Vagina (tissue), 2 donors: ENCODE results near the gene SOWAHA.

ENCODE experiments used
- POLR2A ChIP-seq, 2 donors: fragments of 450-650 bp; IDR thresholded peaks; one replicate each; pipeline ENCODE4 v1.6.1; 2017; ENCODE audit warnings: antibody characterized with exemption in 2 of 2, mild to moderate bottlenecking in 2 of 2, moderate library complexity in 2 of 2
- POLR2AphosphoS5 ChIP-seq, 2 donors: sonication (generic); formaldehyde crosslinking; IDR thresholded peaks; one replicate each; pipeline ENCODE4 v1.9.0; 2017; ENCODE audit warnings: antibody characterized with exemption in 2 of 2, mild to moderate bottlenecking in 2 of 2, low read depth in 1 of 2; ENCODE audit not compliant: insufficient read depth in 1 of 2
- TF ChIP-seq, protein P1 (sequence below), 3 experiments: fragments of 450-650 bp in 2 of 3; fragments of 200-600 bp in 1 of 3; sonication (generic) in 1 of 3; IDR thresholded peaks; one replicate each; pipeline ENCODE4 v1.5.1; 2017 to 2019; ENCODE audit warnings: antibody characterized with exemption in 3 of 3, mild to moderate bottlenecking in 2 of 3, moderate library complexity in 2 of 3

DNA sequence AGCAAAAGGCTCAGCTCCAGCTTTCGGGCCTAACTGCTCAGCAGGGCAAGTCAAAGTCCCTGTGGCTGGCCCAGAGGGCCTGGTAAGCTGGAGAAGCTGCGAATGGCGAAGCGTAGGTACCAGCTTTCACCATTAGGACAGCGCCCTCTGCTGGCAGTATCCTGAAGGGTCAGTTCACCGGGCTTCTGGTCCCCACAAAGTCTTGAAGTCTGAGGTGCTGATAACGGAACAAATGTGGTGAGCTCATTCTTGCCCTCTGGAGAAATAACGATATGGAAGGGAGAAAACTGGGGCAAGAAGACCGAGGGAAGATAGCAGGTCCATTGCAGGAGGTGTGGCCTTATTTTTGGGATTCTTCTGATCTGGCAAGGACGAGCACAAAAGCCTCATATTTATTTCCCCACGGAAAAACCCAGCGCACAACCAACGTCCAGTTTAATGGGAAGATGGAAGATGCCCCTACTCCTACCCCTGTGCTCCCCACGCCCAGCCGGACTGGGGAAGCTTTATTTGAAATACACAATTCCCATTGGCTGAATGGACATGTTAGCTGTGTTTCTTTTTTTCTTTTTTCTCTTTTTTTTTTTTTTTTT lies 7.2 kb downstream of the SOWAHA start:
- TF ChIP-seq POLR2A (IDR thresholded peaks at IDR 0.05) (no peak), POLR2AphosphoS5 (IDR thresholded peaks at IDR 0.05; ENCODE audit: insufficient read depth in 1 of 2, low read depth in 1 of 2) (no peak)
- TF ChIP-seq, protein P1, sequence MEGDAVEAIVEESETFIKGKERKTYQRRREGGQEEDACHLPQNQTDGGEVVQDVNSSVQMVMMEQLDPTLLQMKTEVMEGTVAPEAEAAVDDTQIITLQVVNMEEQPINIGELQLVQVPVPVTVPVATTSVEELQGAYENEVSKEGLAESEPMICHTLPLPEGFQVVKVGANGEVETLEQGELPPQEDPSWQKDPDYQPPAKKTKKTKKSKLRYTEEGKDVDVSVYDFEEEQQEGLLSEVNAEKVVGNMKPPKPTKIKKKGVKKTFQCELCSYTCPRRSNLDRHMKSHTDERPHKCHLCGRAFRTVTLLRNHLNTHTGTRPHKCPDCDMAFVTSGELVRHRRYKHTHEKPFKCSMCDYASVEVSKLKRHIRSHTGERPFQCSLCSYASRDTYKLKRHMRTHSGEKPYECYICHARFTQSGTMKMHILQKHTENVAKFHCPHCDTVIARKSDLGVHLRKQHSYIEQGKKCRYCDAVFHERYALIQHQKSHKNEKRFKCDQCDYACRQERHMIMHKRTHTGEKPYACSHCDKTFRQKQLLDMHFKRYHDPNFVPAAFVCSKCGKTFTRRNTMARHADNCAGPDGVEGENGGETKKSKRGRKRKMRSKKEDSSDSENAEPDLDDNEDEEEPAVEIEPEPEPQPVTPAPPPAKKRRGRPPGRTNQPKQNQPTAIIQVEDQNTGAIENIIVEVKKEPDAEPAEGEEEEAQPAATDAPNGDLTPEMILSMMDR (IDR thresholded peaks at IDR 0.05), result peak; percentile 88 to 93 (median 92)
